HUES6 (cell line): Measurements from ENCODE around the gene SRP54.
"Not testable (repeated sequence)": the region's sequence is repeated elsewhere in the genome, so short reads cannot be mapped to it uniquely, and the experiment has no call there.

ENCODE experiments used
- H3K27ac ChIP-seq: 2 replicates; pipeline ENCODE4 v1.7.0; 2013; ENCODE audit warnings: low read depth, mild to moderate bottlenecking, low read length, inconsistent platforms
- H3K27me3 ChIP-seq: 2 replicates; pipeline ENCODE4 v1.6.1; 2013; ENCODE audit warnings: low read length; ENCODE audit not compliant: control insufficient read depth, insufficient read depth
- H3K36me3 ChIP-seq: 2 replicates; pipeline ENCODE4 v1.6.1; 2013; ENCODE audit warnings: low read length; ENCODE audit not compliant: control insufficient read depth, insufficient read depth
- H3K4me1 ChIP-seq: 2 replicates; pipeline ENCODE4 v1.6.1; 2013; ENCODE audit warnings: low read length; ENCODE audit not compliant: control insufficient read depth, insufficient read depth
- H3K4me3 ChIP-seq: 2 replicates; pipeline ENCODE4 v1.5.1; 2013; ENCODE audit warnings: low read depth, low read length
- H3K9ac ChIP-seq: one replicate; pipeline ENCODE4 v1.6.1; 2013; ENCODE audit warnings: mild to moderate bottlenecking, low read length
- H3K9me3 ChIP-seq: 2 replicates; pipeline ENCODE4 v1.6.1; 2013; ENCODE audit warnings: low read depth, low read length; ENCODE audit not compliant: control insufficient read depth, insufficient read depth

Gene SRP54

DNA sequence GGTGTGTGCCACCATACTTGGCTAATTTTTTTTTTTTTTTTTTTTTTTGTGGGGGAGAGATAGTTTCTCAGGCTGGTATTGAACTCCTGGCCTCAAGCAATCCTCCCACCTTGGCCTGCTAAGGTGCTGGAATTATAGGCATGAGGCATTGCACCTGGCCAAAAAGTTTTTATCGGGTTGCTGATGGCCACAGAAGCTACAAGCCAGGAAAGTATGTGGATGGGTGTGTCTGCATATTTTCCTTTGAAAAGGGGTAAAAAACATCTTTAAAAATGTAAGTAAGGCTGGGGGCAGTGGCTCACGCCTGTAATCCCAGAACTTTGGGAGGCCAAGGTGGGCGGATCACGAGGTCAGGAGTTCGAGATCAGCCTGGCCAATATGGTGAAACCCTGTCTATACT is 20.7 kb upstream of the SRP54 start:
- H3K36me3 ChIP-seq: peaks cover 17% of the 10 kb centered on the region
- H3K4me3 ChIP-seq, H3K27me3 ChIP-seq, H3K9ac ChIP-seq, H3K9me3 ChIP-seq, H3K4me1 ChIP-seq, H3K27ac ChIP-seq: not testable (repeated sequence)

DNA sequence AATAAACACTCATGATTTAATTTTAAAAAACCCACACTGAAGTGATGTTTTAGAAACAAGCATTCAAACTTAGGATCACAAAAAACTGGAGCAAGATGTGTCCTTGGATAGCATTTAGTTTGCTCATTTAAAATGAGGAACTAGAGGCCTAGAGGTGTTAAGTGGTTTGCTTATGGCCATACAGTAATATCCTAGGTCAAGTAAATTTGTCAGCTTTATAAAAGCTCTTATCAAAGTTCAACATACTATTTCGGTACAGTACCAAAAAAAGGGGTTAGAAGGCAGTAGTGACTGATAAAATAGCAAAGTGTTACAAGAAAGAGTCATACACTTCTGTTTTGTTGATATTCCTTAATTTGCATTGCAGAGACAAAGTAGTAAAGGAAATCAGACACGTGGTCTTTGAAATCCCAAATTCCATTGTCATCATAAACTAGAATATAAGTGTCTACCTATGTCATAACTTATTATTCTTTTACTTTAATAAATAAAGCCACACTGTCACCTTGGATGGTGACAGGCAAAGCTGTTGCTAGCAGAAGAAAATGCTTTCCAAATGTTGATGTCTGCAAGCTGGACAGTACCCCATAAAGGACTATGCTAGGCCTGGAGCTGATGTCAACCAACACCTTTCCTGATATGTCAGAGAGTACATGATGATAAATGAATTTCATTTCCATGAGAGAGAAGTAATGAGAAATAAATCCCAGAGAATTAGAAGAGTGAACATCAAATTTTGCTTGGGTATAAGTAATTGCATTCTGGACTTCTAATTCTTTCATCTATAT is 17.6 kb upstream of the SRP54 start:
- no peaks in the 10 kb centered on the region for H3K4me1 ChIP-seq
- no peak overlapping the region for H3K9ac ChIP-seq
- no peaks in the 10 kb centered on the region for H3K27me3 ChIP-seq
- H3K9me3 ChIP-seq: no peaks in the 10 kb centered on the region
- H3K36me3 ChIP-seq: peaks cover 30% of the 10 kb centered on the region
- no peak overlapping the region for H3K4me3 ChIP-seq
- no peak overlapping the region for H3K27ac ChIP-seq

GRCh38 chr14:34965912-34966311 is 16.9 kb upstream of the SRP54 start:
- no peak overlapping the region for H3K9ac ChIP-seq
- no peaks in the 10 kb centered on the region for H3K27me3 ChIP-seq
- H3K36me3 ChIP-seq: peaks cover 30% of the 10 kb centered on the region
- no peaks in the 10 kb centered on the region for H3K9me3 ChIP-seq
- no peaks in the 10 kb centered on the region for H3K4me1 ChIP-seq
- H3K4me3 ChIP-seq: no peak overlapping the region
- H3K27ac ChIP-seq: no peak overlapping the region

- H3K27me3 ChIP-seq: no peaks in the 10 kb centered on the region
- peaks cover 30% of the 10 kb centered on the region for H3K36me3 ChIP-seq
- no peaks in the 10 kb centered on the region for H3K9me3 ChIP-seq
- H3K9ac ChIP-seq: no peak overlapping the region
- no peaks in the 10 kb centered on the region for H3K4me1 ChIP-seq
- no peak overlapping the region for H3K27ac ChIP-seq
- no peak overlapping the region for H3K4me3 ChIP-seq
Observed at GRCh38 chr14:34966413-34966812, 16.4 kb upstream of the SRP54 start.

DNA sequence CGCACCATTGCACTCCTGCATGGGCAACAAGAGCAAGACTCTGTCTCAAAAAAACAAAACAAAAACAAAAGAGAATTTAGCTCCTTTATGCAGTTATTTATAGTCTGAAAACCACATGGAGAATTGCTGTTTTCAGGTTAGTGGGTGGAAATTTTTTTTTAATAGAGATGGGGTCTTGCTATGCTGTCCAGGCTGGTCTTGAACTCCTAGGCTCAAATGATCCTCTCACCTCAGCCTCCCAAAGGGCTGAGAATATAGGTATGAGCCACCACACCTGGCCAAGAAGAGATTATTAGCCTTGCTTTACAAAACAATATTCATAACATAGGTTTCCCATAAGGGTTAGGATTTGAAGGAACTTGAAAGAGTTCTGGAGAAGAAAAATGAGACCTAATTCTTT is 12.1 kb upstream of the SRP54 start:
- Histone ChIP-seq H3K4me3 (no peak overlapping the region), H3K36me3 (peaks cover 29% of the 10 kb centered on the region), H3K27ac (no peak overlapping the region), H3K9ac (no peak overlapping the region), H3K9me3 (no peaks in the 10 kb centered on the region), H3K27me3 (no peaks in the 10 kb centered on the region), H3K4me1 (no peaks in the 10 kb centered on the region)

- H3K4me1 ChIP-seq: no peaks in the 10 kb centered on the region
- no peaks in the 10 kb centered on the region for H3K27me3 ChIP-seq
- no peak overlapping the region for H3K9ac ChIP-seq
- peaks cover 23% of the 10 kb centered on the region for H3K36me3 ChIP-seq
- H3K27ac ChIP-seq: no peak overlapping the region
- H3K4me3 ChIP-seq: no peak overlapping the region
- no peaks in the 10 kb centered on the region for H3K9me3 ChIP-seq
Observed at GRCh38 chr14:34971381-34971780, 11.4 kb upstream of the SRP54 start.

DNA sequence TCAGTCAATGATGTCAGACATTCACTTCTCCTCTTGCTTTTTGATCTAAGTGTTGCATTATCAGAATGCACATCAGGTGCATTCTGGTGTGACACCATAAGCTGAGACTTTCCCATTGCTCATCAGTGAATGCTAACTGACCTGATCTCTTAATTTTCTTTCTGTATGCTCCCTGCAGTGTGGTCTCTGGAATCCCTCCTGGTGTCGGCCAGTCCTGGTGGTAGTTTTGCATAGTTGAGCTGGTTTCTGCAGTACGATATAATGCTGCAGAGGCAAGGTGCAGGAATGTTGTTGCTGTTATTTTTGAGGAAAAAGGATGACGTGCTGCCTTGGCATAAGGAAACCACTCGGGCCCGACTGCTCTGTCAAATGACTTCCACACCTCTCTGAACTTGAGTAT is 11.0 kb upstream of the SRP54 start:
- Histone ChIP-seq H3K9me3 (no peaks in the 10 kb centered on the region), H3K4me1 (no peaks in the 10 kb centered on the region), H3K27me3 (no peaks in the 10 kb centered on the region), H3K9ac (no peak overlapping the region), H3K4me3 (no peak overlapping the region), H3K36me3 (peaks cover 23% of the 10 kb centered on the region), H3K27ac (no peak overlapping the region)

DNA sequence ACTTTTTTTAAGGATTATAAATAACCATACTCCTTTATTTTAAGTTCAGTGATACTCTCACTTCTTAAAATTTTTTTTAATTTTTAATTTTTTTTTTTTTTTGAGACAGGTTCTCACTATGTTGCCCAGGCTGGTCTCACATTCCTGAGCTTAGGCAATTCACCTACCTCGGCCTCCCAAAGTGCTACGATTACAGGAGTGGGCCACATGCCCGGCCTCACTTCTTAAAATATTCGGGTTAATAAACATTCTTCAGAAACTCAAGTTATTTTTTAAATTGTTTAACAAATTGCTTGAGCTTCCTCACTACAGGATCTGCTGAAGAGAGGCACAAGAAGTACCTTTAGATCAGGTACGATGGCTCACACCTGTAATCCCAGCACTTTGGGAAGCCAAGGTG is 4.3 kb upstream of the SRP54 start:
- Histone ChIP-seq H3K27me3 (no peaks in the 10 kb centered on the region), H3K4me1 (no peaks in the 10 kb centered on the region), H3K27ac (no peak overlapping the region), H3K4me3 (no peak overlapping the region), H3K9me3 (no peaks in the 10 kb centered on the region), H3K9ac (no peak overlapping the region), H3K36me3 (no peaks in the 10 kb centered on the region)

DNA sequence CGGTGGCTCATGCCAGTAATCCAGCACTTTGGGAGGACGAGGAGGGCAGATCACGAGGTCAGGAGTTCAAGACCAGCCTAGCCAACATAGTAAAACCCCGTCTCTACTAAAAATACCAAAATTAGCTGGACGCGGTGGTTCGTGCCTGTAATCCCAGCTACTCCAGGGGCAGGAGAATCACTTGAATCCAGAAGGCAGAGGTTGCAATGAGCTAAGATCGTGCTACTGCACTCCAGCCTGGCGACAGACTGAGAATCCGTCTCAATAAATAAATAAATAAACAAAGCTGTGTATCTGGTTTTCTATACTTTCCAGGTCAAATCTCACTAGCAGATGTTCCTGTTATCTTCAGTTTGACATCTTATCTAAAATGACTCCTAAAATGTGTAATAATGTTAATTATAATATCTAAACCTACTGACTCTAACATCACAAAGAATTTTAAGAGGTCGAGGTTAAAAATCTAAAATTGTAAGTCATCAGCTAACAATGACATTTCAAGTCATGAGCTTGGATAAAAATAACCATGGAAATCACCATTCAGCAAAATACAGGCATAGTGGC is 2.4 kb upstream of the SRP54 start:
- H3K9ac ChIP-seq: no peak overlapping the region
- peak overlapping the region; percentile 73 for H3K4me3 ChIP-seq
- peaks cover 6% of the 10 kb centered on the region; the same call in 1 of the 2 replicates for H3K4me1 ChIP-seq
- H3K27ac ChIP-seq: no peak overlapping the region
- no peaks in the 10 kb centered on the region for H3K36me3 ChIP-seq
- H3K9me3 ChIP-seq: no peaks in the 10 kb centered on the region
- no peaks in the 10 kb centered on the region for H3K27me3 ChIP-seq

GRCh38 chr14:34981743-34982420 is 910 bp upstream of the SRP54 start:
- Histone ChIP-seq H3K4me1 (peaks cover 6% of the 10 kb centered on the region; the same call in 1 of the 2 replicates), H3K4me3 (peak overlapping the region; percentile 73), H3K27ac (peak overlapping the region; percentile 8; the same call in 1 of the 2 replicates), H3K27me3 (no peaks in the 10 kb centered on the region), H3K9me3 (no peaks in the 10 kb centered on the region), H3K9ac (peak overlapping the region; percentile 56), H3K36me3 (no peaks in the 10 kb centered on the region)

GRCh38 chr14:34983148-34983760 is 462 bp downstream of the SRP54 start:
- Histone ChIP-seq H3K36me3 (no peaks in the 10 kb centered on the region), H3K9me3 (no peaks in the 10 kb centered on the region), H3K4me3 (peak overlapping the region; percentile 73), H3K27me3 (no peaks in the 10 kb centered on the region), H3K9ac (peak overlapping the region; percentile 87), H3K4me1 (peaks cover 6% of the 10 kb centered on the region; the same call in 1 of the 2 replicates), H3K27ac (peak overlapping the region; percentile 78; the same call in 1 of the 2 replicates)
